Kidney (tissue), 14 donors: ENCODE results near the gene PHF23. TPM values are rescaled to one million over a fixed set of nuclear protein-coding genes. Genes with fewer than 3 reads are reported as not detected.

Experiments
- DNase-seq, 5 donors: peaks; one replicate each; pipeline ENCODE4 v3.0.0-alpha.2; 2013 to 2020
- FAIRE-seq: peaks from 2 replicates; lab custom pipeline; 2012; peaks lifted over from hg19 to GRCh38; lab: Jason Lieb, UNC
- H3K27ac ChIP-seq, 2 donors: one replicate each; pipeline ENCODE4 v1.7.0; 2013; ENCODE audit warnings: low read depth in 2 of 2, low read length in 2 of 2, inconsistent platforms in 1 of 2
- H3K27me3 ChIP-seq: one replicate; pipeline ENCODE4 v1.7.1; 2013; ENCODE audit warnings: low read length, inconsistent platforms; ENCODE audit not compliant: control insufficient read depth, insufficient read depth
- H3K36me3 ChIP-seq, 3 donors: one replicate each; pipeline versions ENCODE4 v1.7.0 to v1.7.1; 2013; ENCODE audit warnings: low read length in 3 of 3, control low read depth in 1 of 3, inconsistent platforms in 1 of 3; ENCODE audit not compliant: insufficient read depth in 3 of 3, control insufficient read depth in 2 of 3
- H3K4me1 ChIP-seq, 3 donors: one replicate each; pipeline versions ENCODE4 v1.7.0 to v1.7.1; 2013; ENCODE audit warnings: low read length in 3 of 3, inconsistent platforms in 1 of 3, low read depth in 1 of 3; ENCODE audit not compliant: control insufficient read depth in 2 of 3, insufficient read depth in 2 of 3
- H3K4me3 ChIP-seq, 3 donors: one replicate each; pipeline versions ENCODE4 v1.7.0 to v1.8.1; 2013; ENCODE audit warnings: low read length in 3 of 3, control low read depth in 1 of 3, inconsistent platforms in 1 of 3
- H3K9ac ChIP-seq, 3 donors: one replicate each; pipeline versions ENCODE4 v1.7.0 to v1.7.1; 2013; ENCODE audit warnings: low read length in 3 of 3, control low read depth in 1 of 3, inconsistent platforms in 1 of 3
- H3K9me3 ChIP-seq, 3 donors: one replicate each; pipeline versions ENCODE4 v1.7.0 to v1.7.1; 2013; ENCODE audit warnings: low read length in 3 of 3, control low read depth in 1 of 3, inconsistent platforms in 1 of 3; ENCODE audit not compliant: control insufficient read depth in 2 of 3, insufficient read depth in 1 of 3
- CTCF ChIP-seq: IDR thresholded peaks from 3 replicates; pipeline ENCODE4 v1.5.1; 2012; ENCODE audit warnings: mild to moderate bottlenecking, moderate library complexity, borderline replicate concordance; ENCODE audit not compliant: insufficient read depth; ENCODE audit errors: extremely low read depth
- intact Hi-C: fragments of 100-400 bp; cut with DNase I; formaldehyde crosslinking; loops from one replicate; pipeline ENCODE4 v1.11.1; 2022
- polyA plus RNA-seq: library from polyadenylated mRNA; stranded (reverse); fragments of 350-450 nt; fragmentation: Illumina TruSeq; extraction: RNeasy Lipid Tissue Mini Kit (QIAGEN cat#74804); gene quantifications from one replicate; pipeline ENCODE4 v1.2.3, GENCODE V29; 2014; ENCODE audit warnings: low read depth, low replicate concordance; ENCODE audit not compliant: insufficient read depth
- total RNA-seq: library from RNA; stranded (reverse); fragmentation: NEBNext Ultra II Directional; extraction: Animal tissue kit (Norgen Biotek cat#: 25700); gene quantifications from one replicate; pipeline ENCODE4 v1.2.1, GENCODE V29; 2021
- donor health status: control.
- donor health status: control.
- donor health status: control.
- donor health status: control.
- donor health status: control.
- donor health status: DM: yes; HTN: yes; CAD: no.
- donor health status: Normal renal cell carcinoma (clear cell type).

The PHF23 gene
- total and polyA plus RNA-seq, 2 donors from 2014 or later: 28.1 to 48.5 TPM

- no peak for TF ChIP-seq CTCF
- Histone ChIP-seq H3K36me3 (peaks cover 0 to 8% (median 0%) of the 10 kb centered on the region in 3 donors), H3K4me3 (no peak overlapping the region), H3K27ac (no peak overlapping the region), H3K9ac (no peak overlapping the region), H3K27me3 (no peaks in the 10 kb centered on the region), H3K9me3 (no peaks in the 10 kb centered on the region), H3K4me1 (no peaks in the 10 kb centered on the region)
- intact Hi-C loops: no loop called here
- DNase-seq (peak in 4 of 5 donors; percentile 58 to 78 (median 72)), FAIRE-seq (no peak)
Measured at GRCh38 chr17:7191571-7192270, 47.5 kb downstream of the PHF23 start.

DNA sequence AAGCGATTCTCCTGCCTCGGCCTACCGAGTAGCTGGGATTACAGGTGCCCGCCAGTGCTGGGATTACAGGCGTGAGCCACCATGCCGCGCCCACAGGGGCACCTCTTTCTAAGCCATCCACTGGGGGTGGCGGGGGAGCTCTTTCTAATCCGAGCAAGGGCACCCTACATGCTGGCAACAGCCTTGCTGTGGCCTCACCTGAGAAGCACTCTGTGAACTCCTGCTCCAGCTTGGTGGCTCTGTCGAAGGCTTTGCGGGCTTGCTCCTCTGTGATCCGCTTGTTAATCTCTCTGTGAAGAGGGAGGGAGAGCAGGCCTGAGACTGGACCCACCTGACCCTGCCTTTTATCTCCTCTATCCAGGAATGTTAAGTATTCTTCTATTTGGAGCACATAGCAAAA, 48.2 kb downstream of the PHF23 start:
- peaks cover 0 to 6% (median 0%) of the 10 kb centered on the region in 3 donors for H3K36me3 ChIP-seq
- DNase-seq (peak in 1 of 5 donors; percentile 1), FAIRE-seq (no peak)
- no peaks in the 10 kb centered on the region for H3K9me3 ChIP-seq
- no peaks in the 10 kb centered on the region for H3K27me3 ChIP-seq
- H3K4me3 ChIP-seq: no peak overlapping the region
- no peak overlapping the region for H3K9ac ChIP-seq
- no peak overlapping the region for H3K27ac ChIP-seq
- TF ChIP-seq CTCF: no peak
- H3K4me1 ChIP-seq: no peaks in the 10 kb centered on the region
- intact Hi-C loops: no loop called here

- Histone ChIP-seq H3K27ac (no peak overlapping the region), H3K27me3 (no peaks in the 10 kb centered on the region), H3K9ac (no peak overlapping the region), H3K4me1 (no peaks in the 10 kb centered on the region), H3K9me3 (no peaks in the 10 kb centered on the region), H3K36me3 (peaks cover 0 to 3% (median 0%) of the 10 kb centered on the region in 3 donors), H3K4me3 (no peak overlapping the region)
- intact Hi-C loops: no loop called here
- TF ChIP-seq CTCF: no peak
- DNase-seq (peak in 3 of 5 donors; percentile 7 to 54 (median 8)), FAIRE-seq (no peak)
Measured at GRCh38 chr17:7190276-7190917, 48.9 kb downstream of the PHF23 start.
